Measurements from ENCODE around the gene RNF26. TPM values are rescaled to one million over a fixed set of nuclear protein-coding genes. Genes with fewer than 3 reads are reported as not detected.

The RNF26 gene
- total RNA-seq, 1 donor from 2014 or later: 5.0 TPM

- no peak for DNase-seq
Observed at GRCh38 chr11:119316016-119316728, 18.2 kb upstream of the RNF26 start.

GRCh38 chr11:119316729-119317591, 17.4 kb upstream of the RNF26 start, which contains the start of gene MCAM:
Gene MCAM, minus strand, starts transcription at chr11:119317130. Its CDS starts 29 bp downstream, at chr11:119317101.
- DNase-seq: peak; percentile 10

- DNase-seq: no peak
Observed at GRCh38 chr11:119317592-119318239, 16.6 kb upstream of the RNF26 start.

GRCh38 chr11:119318240-119319135, 15.8 kb upstream of the RNF26 start:
- no peak for DNase-seq

- DNase-seq: no peak
Observed at GRCh38 chr11:119319136-119319699, 15.1 kb upstream of the RNF26 start.

- DNase-seq: peak; percentile 48
Observed at GRCh38 chr11:119319700-119320239, 14.6 kb upstream of the RNF26 start.

GRCh38 chr11:119320240-119320775, 14.0 kb upstream of the RNF26 start:
- peak; percentile 55 for DNase-seq

GRCh38 chr11:119320776-119321524, 13.4 kb upstream of the RNF26 start:
- peak; percentile 49 for DNase-seq

- DNase-seq: no peak
Observed at GRCh38 chr11:119322360-119322739, 12.0 kb upstream of the RNF26 start.

GRCh38 chr11:119322921-119323531, 11.3 kb upstream of the RNF26 start:
- DNase-seq: no peak

GRCh38 chr11:119323532-119324033, 10.7 kb upstream of the RNF26 start:
- peak; percentile 52 for DNase-seq

- no peak for DNase-seq
Observed at GRCh38 chr11:119324189-119324588, 10.1 kb upstream of the RNF26 start.

- DNase-seq: no peak
Observed at GRCh38 chr11:119329320-119329719, 5.0 kb upstream of the RNF26 start.

GRCh38 chr11:119330237-119330636, 4.1 kb upstream of the RNF26 start:
- no peak for DNase-seq

GRCh38 chr11:119332111-119332765, 2.1 kb upstream of the RNF26 start:
- no peak for DNase-seq

- no peak for DNase-seq
Observed at GRCh38 chr11:119335091-119335654, 846 bp downstream of the RNF26 start.

- no peak for DNase-seq
Observed at GRCh38 chr11:119335655-119336543, 1.6 kb downstream of the RNF26 start.

All from skin of body (tissue), 2 donors.